ENCODE results near the gene CPTP. TPM values are rescaled to one million over a fixed set of nuclear protein-coding genes. Genes with fewer than 3 reads are reported as not detected.
A peak's percentile ranks its signal among the peaks of the same experiment; 100 is the strongest.

The CPTP gene
- total RNA-seq, 1 experiment from 2014 or later: 14.0 TPM

DNA sequence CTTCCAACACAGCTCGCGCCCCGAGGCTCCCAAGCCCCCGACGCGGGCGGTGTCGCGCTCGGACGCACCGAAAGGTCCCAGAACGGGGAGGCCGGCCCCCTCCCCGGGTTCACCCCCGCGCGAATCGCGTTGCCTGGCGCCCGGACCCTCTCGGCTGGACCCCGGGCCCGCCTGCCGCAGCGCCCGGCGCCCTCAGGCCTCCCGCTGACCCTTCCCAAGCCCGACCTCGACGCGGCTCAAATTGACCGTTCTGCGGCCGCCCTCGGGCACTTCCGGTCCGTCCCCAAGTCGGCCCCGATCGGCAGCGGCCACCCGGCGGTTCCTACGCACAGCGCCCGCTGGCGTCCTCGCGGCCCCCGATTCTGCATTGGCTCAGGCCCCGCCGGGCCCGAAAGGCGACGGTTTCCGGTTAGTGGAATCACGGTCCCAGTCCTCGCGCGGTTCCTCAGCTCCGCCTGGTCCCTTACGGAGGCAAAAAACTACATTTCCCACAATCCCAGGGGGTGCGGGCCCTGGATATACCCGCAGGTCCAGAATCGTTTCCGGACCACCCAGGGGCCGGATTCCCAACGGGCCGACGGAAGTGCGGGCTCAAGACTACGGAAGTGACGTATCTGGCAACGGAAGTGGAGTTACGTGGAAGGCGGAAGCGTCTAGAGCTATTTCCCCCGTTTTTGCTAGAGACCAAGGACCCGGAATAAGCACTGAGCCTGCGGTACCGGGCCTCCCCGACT lies 50.5 kb downstream of the CPTP start, which contains the start of gene AURKAIP1:
Gene AURKAIP1 (minus strand): TSS at position 279 of the 734 bp plus-strand sequence. CDS start 451 bp downstream, outside the sequence.
- Histone ChIP-seq H3K23ac (ENCODE audit: insufficient read length, low read depth, low read length) (no peak within 1 kb of the TSS), H2BK5ac (ENCODE audit: insufficient read length, low read length) (no peak within 1 kb of the TSS), H2AK5ac (ENCODE audit: insufficient read length, low read length) (no peak within 1 kb of the TSS), H3K27ac (ENCODE audit: insufficient read length, low read depth, low read length) (no peak within 1 kb of the TSS), H4K91ac (ENCODE audit: insufficient read length, low read depth, low read length) (no peak within 1 kb of the TSS), H3K9me3 (ENCODE audit: control insufficient read depth, low read depth, low read length) (no peaks in the 10 kb centered on the region), H3K23me2 (ENCODE audit: insufficient read length, low read depth, low read length, poor library complexity, severe bottlenecking) (peaks cover 10% of the 10 kb centered on the region), H3K56ac (ENCODE audit: insufficient read length, low read depth, low read length) (no peak within 1 kb of the TSS), H3K14ac (ENCODE audit: insufficient read depth, low read length) (0 out of 2 replicates have a peak within 1 kb of the TSS, but pooled peaks have one; percentile 43), H2AFZ (ENCODE audit: low read length) (no peak within 1 kb of the TSS), H2BK12ac (ENCODE audit: insufficient read length, low read depth, low read length) (no peak within 1 kb of the TSS), H2BK120ac (ENCODE audit: low read depth, low read length, poor library complexity, severe bottlenecking) (no peak within 1 kb of the TSS), H3K4me1 (ENCODE audit: insufficient read depth, low read length) (no peaks in the 10 kb centered on the region; the same call in 1 of the 2 replicates), H4K5ac (ENCODE audit: insufficient read length, low read depth, low read length) (no peak within 1 kb of the TSS), H3K4me2 (ENCODE audit: insufficient read depth, insufficient read length, low read length) (peak within 1 kb of the TSS; percentile 94), H3T11ph (ENCODE audit: low read length) (no peak within 1 kb of the TSS), H3K9ac (ENCODE audit: extremely low read depth, insufficient read length, low read length) (peak within 1 kb of the TSS; percentile 92), H3K4ac (ENCODE audit: low read depth, low read length) (no peak within 1 kb of the TSS; the same call in 1 of the 2 replicates), H4K8ac (replicated peaks; ENCODE audit: insufficient read length, low read depth, low read length) (no peak within 1 kb of the TSS), H3K27me3 (ENCODE audit: insufficient read depth, low read length) (no peaks in the 10 kb centered on the region), H4K20me1 (ENCODE audit: control insufficient read depth, insufficient read depth, insufficient read length) (no peaks in the 10 kb centered on the region), H3K79me2 (ENCODE audit: insufficient read depth, low read length) (peaks cover 4% of the 10 kb centered on the region; the same call in 1 of the 2 replicates), H2BK20ac (ENCODE audit: low read depth, low read length, poor library complexity, severe bottlenecking) (no peak within 1 kb of the TSS), H3K18ac (ENCODE audit: insufficient read length, low read depth, low read length) (peak within 1 kb of the TSS; percentile 21), H2BK15ac (ENCODE audit: low read depth, low read length) (no peak within 1 kb of the TSS), H3K79me1 (ENCODE audit: insufficient read depth, low read depth, low read length, poor library complexity, severe bottlenecking) (peaks cover 13% of the 10 kb centered on the region)
- Mint-ChIP-seq H3K27me3 (ENCODE audit: low read depth) (no peaks in the 10 kb centered on the region), H3K9me3 (no peaks in the 10 kb centered on the region), H3K4me1 (peaks cover 5 to 10% of the 10 kb centered on the region in 2 experiments), H3K4me3 (peak within 1 kb of the TSS; percentile 83 to 88), H3K36me3 (ENCODE audit: insufficient read depth in 1 of 3, low read depth in 3 of 3) (peaks cover 6 to 20% (median 12%) of the 10 kb centered on the region in 3 experiments), H3K27ac (peak within 1 kb of the TSS; percentile 95 to 98 (median 96))
- WGBS (ENCODE audit: extremely low coverage, insufficient read length, low lambda C conversion rate): no CpG with 5 or more reads among the region's 85 CpGs
- DNase-seq: peak; percentile 99
- TF ChIP-seq, protein P1, sequence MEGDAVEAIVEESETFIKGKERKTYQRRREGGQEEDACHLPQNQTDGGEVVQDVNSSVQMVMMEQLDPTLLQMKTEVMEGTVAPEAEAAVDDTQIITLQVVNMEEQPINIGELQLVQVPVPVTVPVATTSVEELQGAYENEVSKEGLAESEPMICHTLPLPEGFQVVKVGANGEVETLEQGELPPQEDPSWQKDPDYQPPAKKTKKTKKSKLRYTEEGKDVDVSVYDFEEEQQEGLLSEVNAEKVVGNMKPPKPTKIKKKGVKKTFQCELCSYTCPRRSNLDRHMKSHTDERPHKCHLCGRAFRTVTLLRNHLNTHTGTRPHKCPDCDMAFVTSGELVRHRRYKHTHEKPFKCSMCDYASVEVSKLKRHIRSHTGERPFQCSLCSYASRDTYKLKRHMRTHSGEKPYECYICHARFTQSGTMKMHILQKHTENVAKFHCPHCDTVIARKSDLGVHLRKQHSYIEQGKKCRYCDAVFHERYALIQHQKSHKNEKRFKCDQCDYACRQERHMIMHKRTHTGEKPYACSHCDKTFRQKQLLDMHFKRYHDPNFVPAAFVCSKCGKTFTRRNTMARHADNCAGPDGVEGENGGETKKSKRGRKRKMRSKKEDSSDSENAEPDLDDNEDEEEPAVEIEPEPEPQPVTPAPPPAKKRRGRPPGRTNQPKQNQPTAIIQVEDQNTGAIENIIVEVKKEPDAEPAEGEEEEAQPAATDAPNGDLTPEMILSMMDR (conservative IDR thresholded peaks at IDR 0.05): peak; percentile 42
